Tibial nerve (tissue), 4 donors: ENCODE data around the gene SPINK9. TPM values are rescaled to one million over a fixed set of nuclear protein-coding genes. Genes with fewer than 3 reads are reported as not detected.

Source experiments
- DNase-seq, 2 donors: peaks; one replicate each; pipeline ENCODE4 v3.0.0-alpha.2; 2019; ENCODE audit warnings: low spot score in 2 of 2
- H3K27ac ChIP-seq, 4 donors: fragments of 200-600 bp; sonication (generic) in 3 of 4; one replicate each; pipeline ENCODE4 v1.5.1; 2017 to 2019; ENCODE audit warnings: mild to moderate bottlenecking in 1 of 4
- H3K27me3 ChIP-seq, 2 donors: fragments of 200-600 bp; sonication (generic) in 1 of 2; one replicate each; pipeline versions ENCODE4 v1.5.1 to v1.6.0; 2017 to 2019
- H3K36me3 ChIP-seq, 3 donors: fragments of 200-600 bp; sonication (generic); one replicate each; pipeline ENCODE4 v1.5.1; 2018 to 2019
- H3K4me1 ChIP-seq, 4 donors: fragments of 200-600 bp; sonication (generic) in 3 of 4; one replicate each; pipeline ENCODE4 v1.5.1; 2017 to 2019
- H3K4me3 ChIP-seq, 4 donors: fragments of 200-600 bp; sonication (generic) in 3 of 4; one replicate each; pipeline ENCODE4 v1.5.1; 2017 to 2019; ENCODE audit warnings: mild to moderate bottlenecking in 1 of 4, moderate library complexity in 1 of 4
- H3K9me3 ChIP-seq, 4 donors: fragments of 200-600 bp; sonication (generic) in 3 of 4; one replicate each; pipeline ENCODE4 v1.5.1; 2017 to 2019
- CTCF ChIP-seq, 5 experiments: fragments of 200-600 bp in 3 of 5; fragments of 450-650 bp in 2 of 5; sonication (generic) in 3 of 5; IDR thresholded peaks; one replicate each; pipeline ENCODE4 v1.5.1; 2016 to 2019; ENCODE audit warnings: antibody characterized with exemption in 5 of 5, mild to moderate bottlenecking in 3 of 5, moderate library complexity in 2 of 5
- EP300 ChIP-seq, 2 donors: sonication (generic); formaldehyde crosslinking; IDR thresholded peaks; one replicate each; pipeline ENCODE4 v1.6.1; 2017; ENCODE audit warnings: antibody characterized with exemption in 2 of 2, mild to moderate bottlenecking in 1 of 2
- POLR2A ChIP-seq, 2 donors: fragments of 450-650 bp; IDR thresholded peaks; one replicate each; pipeline ENCODE4 v1.6.1; 2017; ENCODE audit warnings: antibody characterized with exemption in 2 of 2, mild to moderate bottlenecking in 2 of 2, moderate library complexity in 2 of 2
- WGBS, 2 donors: methylation state at CpG; one replicate each; pipeline ENCODE4 v1.1.5; 2018; 5-methylcytosine and 5-hydroxymethylcytosine counted together
- small RNA-seq: library from RNA; depleted of rRNA; stranded (forward); fragments of <200 nt; gene quantifications from one replicate; pipeline ENCODE3, GENCODE V24; 2016
- total RNA-seq, 4 donors: library from RNA; depleted of rRNA; stranded (reverse); fragments of >200 nt; gene quantifications; one replicate each; pipeline ENCODE4 v1.1.0, GENCODE V29; 2016

Gene SPINK9
- total RNA-seq, 4 donors from 2014 or later, result not detected

DNA sequence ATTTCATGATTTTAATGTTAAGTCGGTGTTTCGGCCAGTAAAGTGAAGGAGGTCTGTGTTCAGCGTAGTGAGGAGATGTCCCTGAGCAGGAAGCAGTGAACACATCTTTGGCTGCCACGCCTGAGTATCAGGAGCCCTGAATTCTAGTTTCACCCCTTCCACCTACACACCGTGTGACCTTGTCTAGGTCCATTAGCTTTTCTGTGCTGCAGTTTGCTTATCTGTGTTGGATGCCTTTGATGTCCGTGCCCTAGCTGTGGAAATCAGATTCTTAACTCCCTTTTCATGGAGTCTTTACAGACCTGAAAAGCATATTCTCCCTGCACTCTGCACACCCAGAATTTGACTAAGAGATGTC is 49.0 kb downstream of the SPINK9 start:
- peak overlapping the region; percentile 75 to 94 (median 88) for H3K4me3 ChIP-seq
- WGBS, 2 donors, result 1 to 2% methylated on average over 6 of the region's 6 CpGs
- H3K27ac ChIP-seq, result peak overlapping the region; percentile 61 to 95 (median 94)
- peaks cover 0 to 57% (median 19%) of the 10 kb centered on the region in 4 donors for H3K4me1 ChIP-seq
- no peaks in the 10 kb centered on the region for H3K27me3 ChIP-seq
- DNase-seq, result no peak
- peaks cover 0 to 2% (median 0%) of the 10 kb centered on the region in 3 donors for H3K36me3 ChIP-seq
- TF ChIP-seq CTCF (IDR thresholded peaks at IDR 0.05) (no peak), EP300 (IDR thresholded peaks at IDR 0.05) (no peak), POLR2A (IDR thresholded peaks at IDR 0.05) (no peak)
- no peaks in the 10 kb centered on the region for H3K9me3 ChIP-seq

GRCh38 chr5:148385094-148385493 is 49.7 kb downstream of the SPINK9 start:
- no peaks in the 10 kb centered on the region for H3K9me3 ChIP-seq
- peak overlapping the region in 2 of 4 donors; percentile 86 to 94 for H3K4me3 ChIP-seq
- H3K36me3 ChIP-seq, result peaks cover 0 to 7% (median 0%) of the 10 kb centered on the region in 3 donors
- H3K4me1 ChIP-seq, result peaks cover 0 to 59% (median 19%) of the 10 kb centered on the region in 4 donors
- DNase-seq, result no peak
- peak overlapping the region in 1 of 4 donors; percentile 95 for H3K27ac ChIP-seq
- 85 to 100% methylated on average over 1 of the region's 1 CpG for WGBS, 2 donors
- TF ChIP-seq POLR2A (IDR thresholded peaks at IDR 0.05), result no peak
- no peak for TF ChIP-seq EP300 (IDR thresholded peaks at IDR 0.05)
- no peak for TF ChIP-seq CTCF (IDR thresholded peaks at IDR 0.05)
- no peaks in the 10 kb centered on the region for H3K27me3 ChIP-seq

DNA sequence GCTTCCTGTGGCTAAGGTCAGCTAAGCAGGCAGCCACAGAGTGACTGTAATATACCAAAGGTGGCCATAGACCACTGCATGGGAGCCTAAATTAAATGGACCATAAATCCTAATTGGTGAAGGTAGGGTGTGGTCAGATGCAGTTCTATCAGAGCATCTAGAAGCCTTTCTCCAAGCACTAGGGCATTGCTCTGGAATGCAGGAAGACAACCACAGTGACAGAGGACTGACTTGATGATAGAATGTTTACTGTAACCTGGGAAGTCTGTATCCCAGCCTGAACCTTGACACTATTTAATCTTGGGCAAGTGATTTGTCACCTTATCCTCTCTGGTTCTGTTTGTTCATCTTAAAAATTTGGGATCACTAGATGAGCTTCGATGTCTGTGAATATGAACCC is 50.7 kb downstream of the SPINK9 start:
- TF ChIP-seq CTCF (IDR thresholded peaks at IDR 0.05), result no peak
- no peak for TF ChIP-seq POLR2A (IDR thresholded peaks at IDR 0.05)
- TF ChIP-seq EP300 (IDR thresholded peaks at IDR 0.05), result no peak
- peaks cover 0 to 66% (median 22%) of the 10 kb centered on the region in 4 donors for H3K4me1 ChIP-seq
- peaks cover 0 to 7% (median 0%) of the 10 kb centered on the region in 3 donors for H3K36me3 ChIP-seq
- no peaks in the 10 kb centered on the region for H3K9me3 ChIP-seq
- no peak overlapping the region for H3K4me3 ChIP-seq
- DNase-seq, result no peak
- no peak overlapping the region for H3K27ac ChIP-seq
- H3K27me3 ChIP-seq, result no peaks in the 10 kb centered on the region
- 85 to 92% methylated on average over 1 of the region's 1 CpG for WGBS, 2 donors

GRCh38 chr5:148387325-148387724 is 52.0 kb downstream of the SPINK9 start:
- no peaks in the 10 kb centered on the region for H3K27me3 ChIP-seq
- no peak overlapping the region for H3K27ac ChIP-seq
- DNase-seq, result no peak
- no peaks in the 10 kb centered on the region for H3K9me3 ChIP-seq
- peaks cover 0 to 7% (median 0%) of the 10 kb centered on the region in 3 donors for H3K36me3 ChIP-seq
- peaks cover 0 to 79% (median 27%) of the 10 kb centered on the region in 4 donors for H3K4me1 ChIP-seq
- no peak overlapping the region for H3K4me3 ChIP-seq
- 49 to 53% methylated on average over 3 of the region's 3 CpGs for WGBS, 2 donors
- TF ChIP-seq EP300 (IDR thresholded peaks at IDR 0.05), result no peak
- TF ChIP-seq CTCF (IDR thresholded peaks at IDR 0.05), result no peak
- TF ChIP-seq POLR2A (IDR thresholded peaks at IDR 0.05), result no peak

- no peak overlapping the region for H3K27ac ChIP-seq
- 58 to 74% methylated on average over 1 of the region's 1 CpG for WGBS, 2 donors
- H3K4me1 ChIP-seq, result peaks cover 0 to 80% (median 28%) of the 10 kb centered on the region in 4 donors
- no peaks in the 10 kb centered on the region for H3K9me3 ChIP-seq
- H3K36me3 ChIP-seq, result peaks cover 0 to 7% (median 0%) of the 10 kb centered on the region in 3 donors
- no peaks in the 10 kb centered on the region for H3K27me3 ChIP-seq
- no peak overlapping the region for H3K4me3 ChIP-seq
- DNase-seq, result no peak
- TF ChIP-seq POLR2A (IDR thresholded peaks at IDR 0.05), result no peak
- no peak for TF ChIP-seq EP300 (IDR thresholded peaks at IDR 0.05)
These were observed 53.3 kb downstream of the SPINK9 start for GRCh38 chr5:148388696-148389095.

Small RNA genes lying within 50 kb of the gene (small RNA-seq; reads per million reads assigned to genes)
- gene RF00017, result not detected

Other genes with a start within 250 kb of the SPINK9 start
- not detected for gene SPINK14, start 167.0 kb upstream of the SPINK9 start, total RNA-seq
- not detected for gene SPINK6, start 132.5 kb upstream of the SPINK9 start, total RNA-seq
- not detected for gene MARCOL, start 97.0 kb upstream of the SPINK9 start, total RNA-seq
- gene SPINK13, start 66.8 kb upstream of the SPINK9 start, total RNA-seq, result 1 to 10 TPM in 1 of 4 donors, not detected in 3; 1.0 TPM
- not detected for gene SPINK7, start 23.1 kb upstream of the SPINK9 start, total RNA-seq
- gene FBXO38, start 48.4 kb downstream of the SPINK9 start, total RNA-seq, result 10 to 100 TPM; 55.0 to 60.7 (median 56.4) TPM